ENCODE measurements around the gene KAT2B. TPM values are rescaled to one million over a fixed set of nuclear protein-coding genes. Genes with fewer than 3 reads are reported as not detected.

KAT2B gene
- polyA plus RNA-seq, 10 donors = 11.4 to 24.8 (median 20.5) TPM

- DNase-seq = no peak
Observed at GRCh38 chr3:20096135-20096685, 56.0 kb downstream of the KAT2B start.

DNA sequence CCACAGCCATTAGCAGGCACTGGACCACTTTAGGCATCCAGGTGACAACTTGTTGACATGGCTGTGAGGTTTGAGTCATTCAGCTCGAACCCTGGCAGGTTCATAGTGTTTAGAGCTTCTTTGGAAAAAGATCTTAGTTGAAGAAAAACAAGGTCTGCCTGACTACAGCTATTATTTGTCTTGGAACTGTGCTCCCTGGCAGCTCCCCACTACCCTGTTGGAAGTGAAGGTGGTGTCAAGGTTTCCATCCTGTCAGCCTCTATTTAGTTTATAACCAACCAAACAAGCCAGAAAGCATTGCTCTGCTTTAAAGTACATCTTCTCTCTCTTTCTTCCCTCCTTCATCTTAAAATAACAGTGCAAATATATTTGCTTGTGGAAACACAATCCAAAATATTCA, 56.8 kb downstream of the KAT2B start:
- DNase-seq = peak in 2 of 3 donors; percentile 36 to 40

DNA sequence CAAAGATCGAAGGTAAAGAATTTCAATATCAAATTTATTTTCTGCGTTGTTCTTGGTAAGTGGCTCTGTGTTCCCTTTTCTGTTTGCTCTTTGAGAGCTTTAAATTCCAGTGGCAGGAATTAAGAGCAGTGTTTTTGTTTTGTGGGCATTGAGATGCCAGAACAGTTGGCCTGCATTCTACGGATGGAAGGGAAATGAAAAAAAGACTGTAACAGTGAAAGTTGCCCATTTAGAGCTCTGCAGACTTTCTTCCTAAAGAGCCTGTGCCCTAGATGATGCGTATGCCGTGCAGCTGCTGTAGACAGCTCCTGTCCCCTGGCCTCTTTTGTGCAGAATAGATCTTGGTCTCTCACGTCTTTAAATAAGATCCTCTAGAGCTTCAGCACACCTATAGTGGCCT, 58.8 kb downstream of the KAT2B start:
- no peak for DNase-seq

DNA sequence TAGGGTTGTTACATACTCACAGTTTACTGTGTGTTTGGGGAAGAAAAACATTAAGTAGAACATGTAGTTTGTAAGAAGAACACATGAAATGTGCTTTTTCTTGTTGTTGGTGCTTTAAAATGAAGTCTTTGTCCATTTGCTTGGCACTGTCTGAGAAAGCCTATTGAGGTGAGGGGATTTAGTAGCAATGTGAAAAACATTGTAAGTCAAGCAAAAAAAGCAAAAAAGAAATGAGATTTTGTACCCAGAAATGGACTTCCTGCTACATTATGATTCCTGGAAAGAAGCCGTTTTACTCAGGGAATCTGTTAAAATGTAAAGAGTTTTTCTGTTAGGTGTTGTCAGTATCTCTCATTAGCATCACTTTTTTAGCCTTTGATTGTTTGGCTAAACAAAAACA, 59.9 kb downstream of the KAT2B start:
- no peak for DNase-seq

DNA sequence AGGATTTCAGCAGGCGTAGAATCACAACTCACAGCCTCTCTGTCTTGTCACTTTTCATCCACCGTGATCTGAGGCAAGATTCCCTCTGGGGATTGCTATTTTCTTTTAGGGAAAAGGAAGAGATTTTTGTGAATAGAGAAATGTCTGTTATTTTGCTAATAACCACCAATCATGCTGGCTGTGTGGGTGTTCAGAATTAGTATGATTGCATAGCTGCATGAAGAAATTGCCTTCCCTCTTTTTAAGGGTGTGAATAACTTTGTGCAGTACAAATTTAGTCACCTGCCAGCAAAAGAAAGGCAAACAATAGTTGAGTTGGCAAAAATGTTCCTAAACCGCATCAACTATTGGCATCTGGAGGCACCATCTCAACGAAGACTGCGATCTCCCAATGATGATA, 60.8 kb downstream of the KAT2B start:
- no peak for DNase-seq

GRCh38 chr3:20103731-20104130, 63.5 kb downstream of the KAT2B start:
- DNase-seq = no peak

GRCh38 chr3:20104167-20104661, 64.0 kb downstream of the KAT2B start:
- no peak for DNase-seq

GRCh38 chr3:20105513-20106280, 65.5 kb downstream of the KAT2B start:
- no peak for DNase-seq

- no peak for DNase-seq
Observed at GRCh38 chr3:20107722-20108121, 67.5 kb downstream of the KAT2B start.

GRCh38 chr3:20108869-20109268, 68.6 kb downstream of the KAT2B start:
- no peak for DNase-seq

- no peak for DNase-seq
Observed at GRCh38 chr3:20110826-20111225, 70.6 kb downstream of the KAT2B start.

DNA sequence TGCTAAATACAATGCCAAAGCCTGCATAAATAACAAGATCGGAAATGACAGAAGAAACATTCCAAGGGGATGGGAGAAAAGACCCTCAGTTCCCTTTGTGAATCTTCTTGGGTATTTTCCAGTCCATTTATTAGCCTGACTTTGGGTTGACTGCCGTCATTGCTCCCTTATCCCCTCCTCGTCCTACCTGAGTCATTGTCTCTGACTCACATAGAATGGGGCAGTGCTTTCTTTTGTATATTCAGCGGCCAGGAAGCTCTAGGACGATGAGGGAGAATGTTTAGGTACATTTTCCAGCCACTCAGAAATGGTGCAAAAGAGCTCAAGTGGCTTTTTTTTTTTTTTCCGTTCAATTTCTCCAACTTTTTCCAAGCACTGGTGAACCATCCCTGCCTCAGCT, 71.6 kb downstream of the KAT2B start:
- DNase-seq = no peak

GRCh38 chr3:20121088-20121487, 80.8 kb downstream of the KAT2B start:
- no peak for DNase-seq

- no peak for DNase-seq
Observed at GRCh38 chr3:20123131-20123652, 82.9 kb downstream of the KAT2B start.

DNA sequence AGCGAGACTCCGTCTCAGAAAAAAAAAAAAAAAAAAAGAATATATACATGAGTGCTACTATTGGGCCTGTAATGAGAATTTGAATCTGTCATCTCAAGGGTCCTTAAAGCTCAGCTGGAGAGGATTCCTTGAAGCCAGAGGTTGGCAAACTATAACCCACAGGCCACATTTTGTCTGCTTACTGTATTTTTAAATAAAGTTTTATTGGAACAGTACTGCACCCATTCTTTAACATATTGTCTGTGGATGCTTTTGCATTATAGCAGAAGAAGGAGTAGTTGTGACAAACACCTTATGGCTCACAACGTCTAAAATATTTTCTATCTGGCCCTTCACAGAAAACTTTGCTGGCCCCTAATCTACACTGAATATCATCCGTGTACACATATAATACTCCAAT, 85.0 kb downstream of the KAT2B start:
- no peak for DNase-seq

- peak in 2 of 3 donors; percentile 24 to 57 for DNase-seq
Observed at GRCh38 chr3:20125897-20126296, 85.7 kb downstream of the KAT2B start.

DNA sequence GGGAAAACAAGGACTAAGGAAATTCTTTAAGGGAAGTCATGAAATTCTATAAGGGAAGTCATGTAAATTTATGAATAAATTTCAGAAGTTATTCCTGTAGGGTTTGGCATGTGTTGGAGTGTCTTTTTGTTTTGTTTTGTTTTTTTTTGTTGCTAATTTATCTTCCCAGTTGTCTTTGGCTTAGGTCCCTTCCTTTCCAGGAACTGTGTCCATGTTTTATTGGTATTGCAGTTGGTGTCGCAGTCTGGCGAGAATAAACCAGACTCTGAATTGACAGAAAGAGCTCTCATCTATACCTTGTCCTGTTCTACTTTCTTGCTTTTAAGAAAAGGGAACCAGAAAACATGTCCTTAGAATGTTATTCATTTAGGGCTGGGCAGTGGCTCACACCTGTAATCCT, 88.1 kb downstream of the KAT2B start:
- DNase-seq = no peak

- peak in 1 of 3 donors; percentile 41 for DNase-seq
Observed at GRCh38 chr3:20130106-20130505, 89.9 kb downstream of the KAT2B start.

DNA sequence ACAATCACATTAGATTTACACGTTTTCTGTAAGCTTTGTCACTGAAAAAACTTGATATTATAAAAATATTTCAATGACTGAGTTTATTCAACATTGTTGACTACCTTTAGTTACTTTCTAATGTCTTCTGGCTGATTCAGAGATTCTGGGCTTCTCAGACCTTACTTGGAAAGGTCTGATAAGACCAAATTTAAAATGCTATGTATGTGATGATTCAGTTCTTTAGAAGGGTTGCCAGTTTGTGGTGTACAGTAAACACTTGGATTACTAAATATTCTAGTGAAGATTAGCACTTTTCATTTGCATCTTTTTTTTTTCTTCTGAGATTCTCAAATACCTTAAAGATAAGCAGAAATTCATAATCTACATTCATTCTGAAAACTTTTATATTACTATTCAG, 96.0 kb downstream of the KAT2B start:
- DNase-seq = no peak

GRCh38 chr3:20137647-20138046, 97.4 kb downstream of the KAT2B start:
- no peak for DNase-seq

GRCh38 chr3:20140881-20141280, 100.6 kb downstream of the KAT2B start:
- no peak for DNase-seq

DNA sequence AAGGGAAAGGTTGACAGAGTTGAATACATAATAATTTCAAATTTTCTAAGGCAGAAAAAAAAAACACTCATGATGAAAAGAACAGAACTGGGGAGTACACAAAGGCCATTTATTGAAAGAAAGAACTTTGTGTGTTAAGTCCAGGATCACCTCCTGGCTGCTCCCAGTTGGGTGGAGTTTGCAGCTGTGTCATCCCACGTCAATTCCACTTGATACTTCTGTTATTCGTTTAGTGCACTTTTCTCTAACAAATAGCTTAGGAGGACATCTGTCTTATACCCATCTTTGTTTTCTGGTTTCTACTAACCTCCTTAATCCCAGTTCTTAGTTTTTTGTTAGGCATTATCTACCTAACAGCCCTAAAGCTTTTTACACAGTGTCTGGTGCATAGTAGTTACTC, 101.1 kb downstream of the KAT2B start:
- DNase-seq = peak; percentile 58 to 85 (median 70)

GRCh38 chr3:20141851-20142250, 101.6 kb downstream of the KAT2B start:
- peak; percentile 81 to 95 (median 89) for DNase-seq

Data from muscle of back (tissue), 11 donors.